IMR-90 (cell line): Measurements from ENCODE around the gene PNLIP. TPM values are rescaled to one million over a fixed set of nuclear protein-coding genes. Genes with fewer than 3 reads are reported as not detected.

Experiments used
- ATAC-seq: fragments of 200-7000 bp; cut with Tn5 transposase; 2 replicates; pipeline ENCODE4 v1.9.1; 2020; ENCODE audit warnings: low read depth, mild to moderate bottlenecking, moderate library complexity
- BruUV-seq: library from RNA; stranded (reverse); fragments of 400-500 nt; replicated peaks from 2 replicates; lab custom pipeline; 2021; lab: Mats Ljungman, UMichigan
- CTCF ChIA-PET: fragments of 300-600 bp; formaldehyde crosslinking; extraction: SDS; loops from one replicate; lab custom pipeline; 2021; ENCODE audit warnings: antibody characterized with exemption; lab: Yijun Ruan, JAX
- POLR2A ChIA-PET: fragments of 300-600 bp; sonication (Branson Sonifier 250); formaldehyde crosslinking; loops from one replicate; lab custom pipeline; 2022; ENCODE audit warnings: antibody characterized with exemption; ENCODE audit not compliant: unreplicated experiment; lab: Charles Lee
- DNase-seq: peaks from one replicate; pipeline ENCODE4 v3.0.0; 2013
- H2AFZ ChIP-seq: replicated peaks from 2 replicates; pipeline ENCODE3; 2013; ENCODE audit warnings: low read length, mild to moderate bottlenecking; ENCODE audit not compliant: poor library complexity
- H2AK5ac ChIP-seq: 2 replicates; pipeline ENCODE4 v1.6.1; 2013; ENCODE audit warnings: low read depth, low read length, inconsistent platforms
- H2AK9ac ChIP-seq: replicated peaks from 2 replicates; pipeline ENCODE3; 2013; ENCODE audit warnings: mild to moderate bottlenecking, low read depth, low read length, moderate library complexity; ENCODE audit not compliant: poor library complexity
- H2BK120ac ChIP-seq: 2 replicates; pipeline ENCODE4 v1.6.1; 2013; ENCODE audit warnings: low read depth, low read length, inconsistent platforms
- H2BK15ac ChIP-seq: 3 replicates; pipeline ENCODE4 v1.6.1; 2013; ENCODE audit warnings: low read depth, low read length, inconsistent platforms
- H2BK20ac ChIP-seq: 2 replicates; pipeline ENCODE4 v1.6.1; 2013; ENCODE audit warnings: low read depth, mild to moderate bottlenecking, inconsistent platforms, low read length, moderate library complexity
- H2BK5ac ChIP-seq: 2 replicates; pipeline ENCODE4 v1.6.1; 2013; ENCODE audit warnings: mild to moderate bottlenecking, low read depth, low read length, inconsistent platforms; ENCODE audit not compliant: poor library complexity, severe bottlenecking
- H3K14ac ChIP-seq: replicated peaks from 2 replicates; pipeline ENCODE4 v1.6.1; 2013; ENCODE audit warnings: low read depth, low read length, inconsistent platforms
- H3K18ac ChIP-seq: 2 replicates; pipeline ENCODE4 v1.6.1; 2013; ENCODE audit warnings: low read depth, low read length, control low read depth
- H3K23ac ChIP-seq: 2 replicates; pipeline ENCODE4 v1.6.1; 2013; ENCODE audit warnings: low read depth, low read length, inconsistent platforms
- H3K27ac ChIP-seq: 2 replicates; pipeline ENCODE4 v1.5.1; 2013; ENCODE audit warnings: mild to moderate bottlenecking, control low read depth, low read length; ENCODE audit not compliant: insufficient read depth
- H3K27me3 ChIP-seq: 2 replicates; pipeline ENCODE4 v1.6.1; 2013; ENCODE audit warnings: low read length; ENCODE audit not compliant: control insufficient read depth, insufficient read depth
- H3K36me3 ChIP-seq: 2 replicates; pipeline ENCODE4 v1.6.1; 2013; ENCODE audit warnings: low read length, mixed read lengths; ENCODE audit not compliant: control insufficient read depth, insufficient read depth
- H3K4ac ChIP-seq: 2 replicates; pipeline ENCODE4 v1.6.1; 2013; ENCODE audit warnings: low read depth, low read length, inconsistent platforms
- H3K4me1 ChIP-seq: 2 replicates; pipeline ENCODE4 v1.6.1; 2013; ENCODE audit warnings: low read length, mixed read lengths; ENCODE audit not compliant: control insufficient read depth, insufficient read depth
- H3K4me2 ChIP-seq: 2 replicates; pipeline ENCODE4 v1.6.1; 2013; ENCODE audit warnings: low read depth, mild to moderate bottlenecking, control low read depth, low read length, moderate library complexity
- H3K4me3 ChIP-seq: 2 replicates; pipeline ENCODE4 v1.5.1; 2013; ENCODE audit warnings: low read depth, mild to moderate bottlenecking, control low read depth, low read length, moderate library complexity; ENCODE audit not compliant: insufficient read depth
- H3K56ac ChIP-seq: 2 replicates; pipeline ENCODE4 v1.6.1; 2013; ENCODE audit warnings: low read length, inconsistent platforms; ENCODE audit not compliant: insufficient read depth; ENCODE audit errors: extremely low read depth
- H3K79me1 ChIP-seq, 2 experiments: 2 replicates each; pipeline ENCODE4 v1.6.1; 2013; ENCODE audit warnings: low read length in 2 of 2, inconsistent platforms in 1 of 2, low read depth in 1 of 2
- H3K9ac ChIP-seq: 2 replicates; pipeline ENCODE4 v1.6.1; 2013; ENCODE audit warnings: low read depth, low read length, control low read depth
- H3K9me1 ChIP-seq: 2 replicates; pipeline ENCODE4 v1.6.1; 2013; ENCODE audit warnings: low read length, inconsistent platforms; ENCODE audit not compliant: insufficient read depth
- H3K9me3 ChIP-seq: 2 replicates; pipeline ENCODE4 v1.6.1; 2013; ENCODE audit warnings: low read length; ENCODE audit not compliant: control insufficient read depth, insufficient read depth
- H4K20me1 ChIP-seq: 2 replicates; pipeline ENCODE4 v1.6.1; 2013; ENCODE audit warnings: low read length, inconsistent platforms; ENCODE audit not compliant: insufficient read depth
- H4K5ac ChIP-seq: 2 replicates; pipeline ENCODE4 v1.6.1; 2013; ENCODE audit warnings: mild to moderate bottlenecking, low read depth, low read length, control low read depth
- H4K8ac ChIP-seq, 2 experiments: 2 replicates each; pipeline ENCODE4 v1.6.1; 2013; ENCODE audit warnings: low read depth in 2 of 2, low read length in 2 of 2, control low read depth in 1 of 2, inconsistent platforms in 1 of 2
- H4K91ac ChIP-seq: 2 replicates; pipeline ENCODE4 v1.6.1; 2013; ENCODE audit warnings: low read depth, low read length, inconsistent platforms; ENCODE audit not compliant: insufficient read depth
- CTCF ChIP-seq: conservative IDR thresholded peaks from 2 replicates; pipeline ENCODE4 v1.5.1; 2012; ENCODE audit warnings: mild to moderate bottlenecking, low read depth, low read length, improper control_type of control experiment
- ELK1 ChIP-seq: fragments of 150-350 bp; IDR thresholded peaks from 2 replicates; pipeline ENCODE4 v1.6.1; 2016; ENCODE audit warnings: low read depth, mild to moderate bottlenecking, low read length, moderate library complexity, borderline replicate concordance
- FOS ChIP-seq: fragments of 150-350 bp; IDR thresholded peaks from 2 replicates; pipeline ENCODE4 v1.6.1; 2016; ENCODE audit warnings: low read depth, low read length
- MXI1 ChIP-seq: IDR thresholded peaks from 2 replicates; pipeline ENCODE4 v1.6.1; 2012; ENCODE audit warnings: low read depth, mild to moderate bottlenecking, low read length, moderate library complexity, borderline replicate concordance
- NFE2L2 ChIP-seq: fragments of 150-350 bp; IDR thresholded peaks from 2 replicates; pipeline ENCODE4 v1.6.1; 2016; ENCODE audit warnings: low read depth, mild to moderate bottlenecking, low read length
- RCOR1 ChIP-seq: IDR thresholded peaks from 2 replicates; pipeline ENCODE4 v1.6.1; 2012; ENCODE audit warnings: mild to moderate bottlenecking, low read length, improper control_type of control experiment; ENCODE audit not compliant: insufficient replicate concordance
- WGBS, 2 experiments: methylation state at CpG; one replicate each; pipeline versions ENCODE4 v1.1.5 to v1.1.7; 2013; ENCODE audit warnings: missing lambda C conversion rate in 2 of 2; ENCODE audit not compliant: insufficient read length in 1 of 2; ENCODE audit errors: extremely low coverage in 2 of 2; 5-methylcytosine and 5-hydroxymethylcytosine counted together
- dilution Hi-C: fragments of 300-500 bp; cut with HindIII; formaldehyde crosslinking; loops from one replicate; pipeline ENCODE4 v1.14.3; 2018; ENCODE audit warnings: low sequenced_read_pairs; ENCODE audit not compliant: unreplicated experiment
- in situ Hi-C: fragments of 300-500 bp; cut with MboI; formaldehyde crosslinking; loops from 3 replicates; pipeline ENCODE4 v1.14.3; 2019; ENCODE audit warnings: low sequenced_read_pairs, inconsistent platforms, mixed read lengths
- intact Hi-C: fragments of 100-400 bp; cut with micrococcal nuclease; formaldehyde crosslinking; loops from 2 replicates; pipeline ENCODE4 v1.10.0; 2022
- polyA plus RNA-seq, 3 experiments: library from polyadenylated mRNA; depleted of rRNA; stranded (reverse); fragments of >200 nt; gene quantifications; 2 replicates each; pipeline ENCODE4 v1.2.3, GENCODE V29; 2012; ENCODE audit warnings: low replicate concordance in 1 of 3
- total RNA-seq: library from RNA; depleted of rRNA; stranded (reverse); fragments of >200 nt; gene quantifications from 2 replicates; pipeline ENCODE4 v1.2.3, GENCODE V29; 2012

PNLIP gene
- total and polyA plus RNA-seq, 2 of the 4 experiments (the other 2 are of a cell fraction): not detected

GRCh38 chr10:116536810-116537209 lies 8.9 kb upstream of the PNLIP start:
- Histone ChIP-seq H3K79me1 (no peaks in the 10 kb centered on the region), H3K36me3 (no peaks in the 10 kb centered on the region), H3K14ac (no peak overlapping the region), H3K27ac (no peak overlapping the region), H2BK20ac (no peak overlapping the region), H3K4ac (no peak overlapping the region), H3K9me3 (no peaks in the 10 kb centered on the region), H3K9me1 (no peaks in the 10 kb centered on the region), H3K9ac (no peak overlapping the region), H4K8ac (no peak overlapping the region), H2BK15ac (no peak overlapping the region), H3K18ac (no peak overlapping the region), H3K4me1 (no peaks in the 10 kb centered on the region), H2AK5ac (no peak overlapping the region), H3K23ac (no peak overlapping the region), H4K5ac (no peak overlapping the region), H4K91ac (no peak overlapping the region), H2AK9ac (no peak overlapping the region), H3K56ac (no peak overlapping the region), H2BK120ac (no peak overlapping the region), H3K27me3 (no peaks in the 10 kb centered on the region), H3K4me3 (no peak overlapping the region), H2BK5ac (no peak overlapping the region), H3K4me2 (no peak overlapping the region), H4K20me1 (no peaks in the 10 kb centered on the region), H2AFZ (no peak overlapping the region)
- dilution Hi-C loops (no loop called here), in situ Hi-C loops (no loop called here), intact Hi-C loops (no loop called here)
- ATAC-seq (no peak), DNase-seq (no peak)
- WGBS, 2 experiments: no CpG with 5 or more reads among the region's 2 CpGs
- CTCF ChIA-PET: no interaction called here
- BruUV-seq: no TSS peak
- POLR2A ChIA-PET: no interaction called here
- TF ChIP-seq ELK1 (no peak), NFE2L2 (no peak), RCOR1 (no peak), CTCF (no peak), FOS (no peak), MXI1 (no peak)
